GM21367 (cell line): ENCODE measurements around the gene CNTN5.

Source experiments
- ATAC-seq: cut with Tn5 transposase; IDR thresholded peaks from one replicate; pipeline ENCODE4 v1.9.1; 2021; ENCODE audit not compliant: unreplicated experiment

Gene CNTN5

DNA sequence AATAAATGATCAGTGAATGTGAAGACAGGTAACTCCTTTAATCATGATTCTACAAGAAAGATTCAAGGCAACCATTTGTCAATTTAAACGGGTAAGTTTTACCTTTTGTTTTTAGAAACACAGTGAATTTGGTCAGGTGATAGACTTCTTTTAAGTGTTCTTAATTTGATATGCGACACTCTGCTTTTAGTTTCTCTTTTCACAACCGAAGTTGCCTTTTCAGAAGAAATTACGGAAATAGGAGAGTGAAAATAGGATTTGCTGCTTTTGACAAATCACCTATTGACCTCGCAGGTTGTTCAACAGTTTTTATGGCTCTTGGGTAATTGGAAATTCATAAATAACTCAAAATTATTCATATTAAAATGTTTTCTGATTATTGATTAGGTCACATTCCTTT is 142.1 kb downstream of the CNTN5 start:
- no peak for ATAC-seq

DNA sequence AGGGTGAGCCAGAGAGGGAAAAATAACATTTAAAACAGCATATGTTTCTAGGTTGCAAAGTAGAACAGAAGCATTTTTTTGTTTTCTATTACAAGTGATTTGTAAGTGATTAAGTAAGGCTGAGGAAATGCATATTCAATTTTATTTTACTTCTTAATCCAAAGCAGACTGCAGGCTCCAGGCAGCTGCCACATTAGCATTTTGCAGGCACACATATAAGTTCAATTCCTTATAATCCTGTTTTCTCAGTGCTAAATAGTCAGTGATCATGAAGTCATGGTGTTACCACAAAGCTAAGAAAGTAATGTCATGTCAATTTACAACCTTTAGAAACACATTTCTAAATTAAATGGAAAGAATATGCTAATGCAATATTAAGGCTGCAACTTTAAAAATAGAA is 149.8 kb downstream of the CNTN5 start:
- no peak for ATAC-seq

DNA sequence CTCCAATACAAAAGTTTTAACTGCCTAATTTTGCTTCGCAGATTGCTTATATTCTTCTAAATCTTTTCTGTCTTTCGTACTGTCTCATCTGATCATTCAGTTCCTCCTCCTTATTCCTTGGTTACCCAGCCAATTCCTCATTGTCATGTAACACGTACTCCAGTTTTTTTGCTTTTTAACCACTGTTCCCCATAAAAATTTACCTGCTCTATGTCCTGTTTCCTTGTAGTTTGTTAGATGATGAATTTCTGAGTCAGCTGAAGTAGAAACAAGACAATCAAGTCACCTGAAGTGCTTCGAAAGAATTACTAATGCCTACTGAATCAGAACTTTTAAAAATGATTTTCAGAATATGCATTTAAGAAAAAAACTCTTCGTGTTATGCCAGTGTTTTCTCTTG is 150.6 kb downstream of the CNTN5 start:
- ATAC-seq: no peak

DNA sequence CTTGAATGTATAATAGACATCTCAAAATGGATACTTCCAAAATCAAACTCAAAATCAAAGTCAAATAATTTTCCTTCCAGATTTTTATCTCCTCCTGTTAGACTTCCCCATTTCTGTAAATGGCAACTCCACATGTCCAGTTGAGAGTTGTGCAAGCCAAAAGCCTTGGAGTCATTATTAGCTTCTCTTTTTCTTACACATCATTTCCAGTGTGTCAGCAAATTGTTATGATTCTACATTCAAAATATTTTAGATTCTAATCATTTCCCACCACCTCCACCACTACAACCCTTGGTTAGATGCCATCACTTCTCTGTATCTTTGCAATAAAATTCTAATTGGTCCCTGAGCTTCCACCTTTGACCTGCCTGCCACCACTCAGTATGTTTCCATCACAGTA is 155.7 kb downstream of the CNTN5 start:
- ATAC-seq: no peak

DNA sequence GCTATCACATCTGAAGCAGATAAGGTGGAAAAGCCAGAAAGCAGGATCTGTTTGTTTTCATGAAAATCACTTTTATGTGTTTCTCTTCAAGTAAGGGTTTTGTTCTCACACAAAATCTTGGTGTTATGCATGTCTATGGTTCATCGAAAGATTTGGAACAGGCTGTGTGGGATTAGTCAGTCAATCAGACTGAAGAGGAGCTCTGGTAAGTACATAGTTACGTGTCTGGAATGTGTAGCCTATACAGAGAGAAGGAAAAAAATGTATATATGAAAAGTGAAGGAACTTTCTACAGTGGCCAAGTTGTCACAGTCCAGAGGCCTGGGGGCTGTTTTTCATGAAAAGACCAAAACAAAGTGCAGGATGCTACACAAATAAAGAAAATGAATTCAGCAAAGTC is 156.7 kb downstream of the CNTN5 start:
- ATAC-seq: no peak

DNA sequence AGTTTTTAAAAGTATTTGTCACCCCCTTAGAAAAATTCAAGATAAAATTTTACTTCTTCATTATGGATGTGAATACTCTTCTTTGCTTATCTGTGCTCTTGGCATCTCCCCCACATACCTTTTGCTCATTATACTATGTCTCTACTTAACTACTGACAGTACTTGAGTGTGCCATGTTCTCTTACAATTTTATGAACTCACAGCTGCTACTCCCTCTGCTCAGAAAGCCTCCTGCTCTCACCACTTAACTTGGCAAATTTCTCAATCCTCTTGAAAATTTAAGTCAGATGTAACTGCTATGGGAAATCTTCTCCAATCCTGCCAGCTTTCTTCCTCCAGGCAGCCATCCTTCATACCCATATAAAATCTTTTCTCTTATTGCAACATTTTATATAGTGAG is 163.4 kb downstream of the CNTN5 start:
- ATAC-seq: no peak

DNA sequence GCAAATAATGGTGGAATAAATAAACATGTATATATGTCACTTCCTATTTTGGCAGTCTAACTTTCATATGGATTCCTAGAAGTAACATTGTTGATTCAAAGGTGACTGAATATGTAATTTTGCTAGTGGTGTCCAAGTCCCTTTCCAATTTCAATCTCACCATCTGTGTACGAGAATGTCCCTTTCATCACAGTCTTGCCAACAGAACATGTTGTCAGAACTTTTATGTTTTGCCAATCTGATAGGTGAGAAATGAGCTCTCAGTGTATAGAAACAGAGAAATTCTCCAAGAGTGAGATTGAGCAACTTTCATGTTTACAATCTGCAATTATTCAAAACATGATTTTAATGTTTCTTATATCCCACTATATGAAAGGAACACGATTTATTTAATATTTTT is 167.5 kb downstream of the CNTN5 start:
- no peak for ATAC-seq

DNA sequence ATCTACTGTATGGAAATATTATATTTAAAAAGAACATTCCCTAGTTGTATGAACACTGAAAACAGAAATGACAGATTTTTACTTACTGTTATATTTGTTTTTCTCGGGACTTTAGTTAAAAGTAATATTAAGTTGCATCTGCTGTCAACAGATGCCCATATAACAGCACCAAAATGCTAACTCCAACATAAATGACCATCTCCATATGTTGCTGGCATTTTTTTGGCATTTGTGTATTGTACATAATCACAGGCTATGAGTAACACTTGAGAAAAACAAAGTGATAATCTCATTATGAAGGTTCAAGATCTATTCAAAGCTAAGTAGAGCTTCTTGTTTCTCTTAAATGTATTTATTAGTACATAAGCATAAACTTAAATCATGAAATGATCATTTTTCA is 172.0 kb downstream of the CNTN5 start:
- ATAC-seq: no peak

DNA sequence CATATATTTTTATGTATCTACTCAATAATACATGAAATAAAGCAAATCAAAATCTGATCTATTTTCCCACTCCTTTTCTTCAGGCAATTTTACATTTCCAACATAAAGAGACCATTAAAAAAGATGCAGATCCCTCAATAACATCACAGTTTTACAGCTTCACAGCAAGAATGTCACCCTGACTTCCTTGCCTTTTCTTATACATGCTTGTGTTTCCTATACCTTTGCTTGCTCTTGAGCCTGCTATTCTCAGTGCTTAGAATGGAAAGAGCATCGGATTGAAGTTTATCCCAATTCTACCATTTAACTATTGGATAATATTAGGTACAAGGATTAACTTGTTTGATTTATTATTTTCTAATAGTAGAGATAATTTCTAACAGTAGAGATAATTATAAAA is 176.7 kb downstream of the CNTN5 start:
- no peak for ATAC-seq

DNA sequence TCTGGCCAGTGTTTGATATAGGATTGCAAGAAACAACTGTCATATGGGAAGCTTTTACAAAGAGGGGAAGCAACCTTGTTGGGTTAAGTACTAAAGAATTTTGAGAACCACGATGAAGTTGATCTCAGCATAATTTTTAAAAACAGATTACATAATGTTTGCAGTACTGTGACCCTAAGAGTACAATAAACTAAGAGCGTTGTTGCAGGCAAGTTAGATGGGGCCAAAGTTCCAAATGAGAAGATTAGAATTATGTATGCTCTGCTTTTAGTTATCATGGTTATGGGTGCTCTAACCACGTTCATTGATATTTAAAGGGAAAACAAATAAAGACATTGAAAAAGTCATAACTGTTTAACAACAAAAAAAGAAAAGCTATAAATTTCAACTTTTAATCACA is 177.5 kb downstream of the CNTN5 start:
- ATAC-seq: no peak

DNA sequence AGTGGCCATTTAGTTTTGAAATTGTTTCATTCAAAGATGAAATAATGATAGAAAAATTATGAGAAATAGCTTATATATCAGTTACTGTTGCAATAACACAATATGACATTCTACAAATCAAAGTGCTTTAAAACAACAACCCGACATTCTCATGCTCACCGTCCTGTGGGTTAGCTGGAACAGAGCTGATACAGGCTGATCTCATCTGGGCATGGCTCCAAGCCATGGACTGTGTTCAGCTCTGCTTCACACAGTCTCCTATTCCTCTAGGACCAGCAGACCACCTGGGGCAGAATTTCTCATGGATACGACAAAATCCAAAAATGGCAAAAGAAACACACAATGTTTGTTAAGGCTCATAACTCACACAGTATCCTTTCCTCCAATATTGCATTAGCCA is 178.6 kb downstream of the CNTN5 start:
- ATAC-seq: no peak

DNA sequence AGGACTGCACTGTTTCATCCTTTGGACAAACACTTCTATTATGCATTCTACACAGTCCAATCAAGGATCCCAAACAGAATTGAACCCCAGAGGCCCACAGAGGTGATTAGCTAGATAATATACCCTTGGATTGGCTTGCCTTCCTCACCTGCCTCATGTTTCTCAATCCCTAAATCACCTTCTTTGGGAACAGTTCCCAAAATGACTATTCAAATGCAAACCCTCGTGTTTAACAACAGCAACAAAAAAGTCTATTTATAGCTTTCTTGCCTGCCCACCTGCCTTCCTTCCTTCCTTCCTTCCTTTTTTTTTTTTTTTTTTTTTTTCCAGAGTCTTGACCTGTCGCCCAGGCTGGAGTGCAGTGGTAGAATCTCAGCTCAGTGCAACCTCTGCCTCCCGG is 180.0 kb downstream of the CNTN5 start:
- no peak for ATAC-seq

DNA sequence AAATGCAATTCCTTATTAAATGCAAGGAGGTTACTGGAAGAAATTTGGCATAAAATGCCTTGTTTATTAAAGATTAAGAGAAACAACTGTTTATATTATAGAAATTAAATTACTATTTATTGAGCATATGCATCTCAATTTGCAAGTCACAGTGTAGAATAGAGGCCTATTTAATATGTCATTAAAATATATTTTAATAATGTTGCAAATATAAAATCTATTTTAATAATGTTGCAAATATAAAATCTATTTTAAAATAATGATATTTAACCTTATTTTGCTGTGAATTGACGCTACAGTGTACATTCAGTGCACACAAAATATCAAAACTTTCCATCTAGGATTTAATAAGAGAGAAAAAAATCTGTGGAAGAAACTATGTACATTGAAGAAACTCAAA is 188.1 kb downstream of the CNTN5 start:
- no peak for ATAC-seq

DNA sequence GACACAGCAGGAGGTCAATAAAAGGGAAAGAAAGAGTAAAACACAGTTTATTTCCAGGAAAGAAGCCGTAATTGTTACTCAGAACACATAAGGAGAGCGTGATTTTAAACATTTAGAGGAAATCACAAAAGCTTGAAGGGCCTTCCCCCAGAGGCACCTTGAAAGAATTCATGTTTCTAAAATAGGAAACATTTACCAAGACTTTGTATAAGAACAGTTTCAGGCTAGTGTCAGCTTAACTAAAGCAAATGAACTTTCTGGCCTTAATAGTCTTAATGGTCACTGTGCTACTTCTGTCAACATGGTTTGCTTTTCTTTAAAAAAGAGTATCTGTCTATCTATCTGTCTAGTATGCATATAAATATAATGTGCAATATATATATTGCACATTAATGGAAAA is 208.8 kb downstream of the CNTN5 start:
- no peak for ATAC-seq

DNA sequence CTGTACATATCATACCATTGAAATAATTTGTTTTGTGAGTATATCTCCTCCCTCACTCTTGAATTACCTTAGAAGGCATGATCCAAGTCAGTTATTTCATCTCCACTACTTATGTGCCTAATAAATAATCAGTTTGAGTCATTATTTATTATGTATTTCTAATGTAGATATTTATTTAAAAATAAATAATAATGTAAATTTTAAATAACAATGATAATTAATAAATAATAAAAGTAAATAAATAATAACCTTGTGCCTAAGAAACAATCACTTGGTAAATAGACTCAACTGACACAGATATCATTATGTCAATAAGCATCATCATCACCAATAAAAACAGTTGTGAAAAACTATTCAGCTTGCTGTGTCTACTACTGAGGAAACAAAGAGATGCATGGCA is 213.8 kb downstream of the CNTN5 start:
- no peak for ATAC-seq

DNA sequence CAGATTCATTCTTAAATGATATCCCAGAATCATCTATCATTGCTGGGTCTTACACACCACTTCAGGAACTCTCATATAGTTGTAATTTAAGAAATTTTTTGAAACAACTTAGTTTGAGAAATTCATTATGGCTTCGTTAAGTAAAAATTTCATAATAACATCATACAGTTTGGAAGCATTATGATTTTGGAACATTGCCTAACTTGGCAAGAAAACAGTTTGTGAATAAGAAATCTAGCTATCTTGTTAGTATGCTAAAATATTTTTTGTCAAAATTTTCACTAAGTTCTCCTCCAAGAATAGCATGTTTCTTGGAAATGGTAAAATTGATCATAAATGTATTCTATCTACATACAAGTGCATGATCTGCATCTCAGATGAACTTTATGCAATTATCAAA is 217.7 kb downstream of the CNTN5 start:
- ATAC-seq: no peak

DNA sequence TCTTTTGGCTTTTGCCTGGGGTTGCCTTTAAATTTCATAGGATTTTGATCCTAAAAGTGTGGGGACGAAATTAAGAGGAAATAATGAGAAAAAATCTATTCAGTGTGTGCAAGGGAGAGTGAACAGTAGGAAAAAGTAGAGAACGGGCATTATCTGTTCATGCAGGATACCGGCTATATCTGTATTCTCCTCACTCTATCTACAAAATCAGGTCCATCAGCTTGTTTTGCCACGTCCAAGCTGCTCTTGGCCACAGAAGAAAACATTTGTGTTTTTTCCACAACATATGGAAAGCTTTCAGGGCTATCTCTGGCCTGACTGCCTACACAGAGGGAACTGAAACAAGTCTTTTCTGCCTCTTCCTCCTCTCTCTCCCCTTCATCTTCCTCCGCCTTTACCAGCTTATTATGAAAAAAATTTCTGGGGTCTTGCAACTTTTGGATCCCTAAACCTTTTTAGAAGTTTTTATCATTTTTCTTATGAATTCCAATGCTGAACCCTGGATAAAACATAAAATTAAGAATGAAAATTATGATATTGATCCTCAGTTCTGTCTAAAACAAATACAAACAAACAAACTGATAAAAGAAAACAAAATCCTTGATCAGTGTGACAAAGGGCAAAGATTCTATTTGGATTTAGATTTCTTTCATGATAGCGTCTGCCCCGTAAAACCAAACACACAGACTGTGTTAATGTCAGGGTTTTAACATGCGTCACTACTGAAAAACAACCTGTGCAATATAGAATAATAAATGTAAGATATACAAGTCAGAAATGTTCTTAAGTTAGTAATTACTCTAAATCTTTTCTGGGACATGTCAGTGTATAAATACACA is 219.7 kb downstream of the CNTN5 start:
- ATAC-seq: no peak

DNA sequence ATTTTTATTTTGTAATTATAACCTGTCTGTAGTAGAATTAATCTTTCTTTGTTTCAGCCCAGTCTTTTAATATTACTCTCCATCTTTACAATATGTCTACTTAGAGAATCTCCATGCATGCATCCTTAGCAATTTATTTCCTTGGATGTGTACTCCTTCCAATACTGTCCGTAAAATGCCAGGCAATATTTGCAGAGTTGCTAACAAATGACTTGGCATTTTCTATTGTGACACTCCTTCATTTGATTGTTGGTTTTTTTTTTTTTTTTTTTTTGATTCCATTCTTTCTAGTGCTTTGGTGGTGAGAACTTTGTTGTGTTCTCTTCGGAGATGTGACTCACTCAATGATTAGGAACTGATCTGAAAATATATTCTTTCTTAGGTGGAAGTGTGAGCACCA is 220.3 kb downstream of the CNTN5 start:
- no peak for ATAC-seq

DNA sequence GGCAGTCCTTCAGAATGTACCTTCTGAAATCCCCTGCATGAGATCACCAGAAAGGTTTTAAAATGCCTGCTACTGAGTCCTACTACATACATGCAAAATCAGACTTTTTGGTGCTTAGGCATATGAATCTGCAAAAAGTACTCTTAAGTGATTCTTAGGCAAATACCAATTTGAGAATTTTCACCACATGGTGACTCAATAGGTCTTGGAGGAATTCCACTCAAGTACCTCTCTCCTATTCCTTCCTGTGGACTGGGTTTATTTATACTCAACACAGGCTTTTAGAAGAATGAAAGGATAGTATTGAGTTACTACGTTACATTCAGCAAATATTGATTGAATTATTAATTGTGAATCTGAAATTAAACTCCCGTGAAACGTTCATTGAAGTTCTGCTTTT is 223.9 kb downstream of the CNTN5 start:
- ATAC-seq: no peak

DNA sequence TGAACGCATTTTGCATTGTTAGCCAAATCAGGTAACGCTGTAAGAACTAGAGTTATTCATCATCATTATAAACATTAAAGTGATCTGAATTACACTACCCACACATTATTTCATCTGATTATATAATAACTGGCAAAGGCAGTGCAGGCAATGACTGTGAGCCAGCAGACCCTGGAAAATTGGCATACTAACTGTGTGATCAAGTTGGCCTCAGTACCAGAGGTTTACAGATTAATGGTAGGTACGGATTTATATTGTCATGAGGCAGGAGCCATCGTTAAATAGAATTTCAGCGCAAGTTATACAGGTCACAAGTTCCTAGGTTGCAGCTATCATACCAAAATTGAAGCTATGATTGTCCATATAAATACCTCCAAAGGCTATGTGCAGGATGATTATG is 225.4 kb downstream of the CNTN5 start:
- ATAC-seq: no peak

DNA sequence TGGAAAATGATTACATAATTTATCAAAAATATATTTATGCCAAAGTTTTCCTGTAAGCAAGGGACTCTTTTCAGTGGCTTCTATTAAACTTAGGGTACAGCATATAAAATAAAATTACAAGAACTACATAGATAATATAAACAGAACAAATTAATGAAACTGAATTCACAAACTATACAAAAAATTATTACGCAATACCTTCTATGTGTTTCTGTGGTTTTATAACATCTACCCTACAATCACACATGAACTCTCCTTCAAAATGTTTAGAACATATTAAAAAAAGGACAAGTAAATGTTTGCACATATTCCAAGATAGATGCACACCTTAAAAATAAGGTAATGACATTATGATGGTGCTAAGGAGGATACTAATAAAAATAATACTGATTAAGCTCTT is 235.9 kb downstream of the CNTN5 start:
- no peak for ATAC-seq

DNA sequence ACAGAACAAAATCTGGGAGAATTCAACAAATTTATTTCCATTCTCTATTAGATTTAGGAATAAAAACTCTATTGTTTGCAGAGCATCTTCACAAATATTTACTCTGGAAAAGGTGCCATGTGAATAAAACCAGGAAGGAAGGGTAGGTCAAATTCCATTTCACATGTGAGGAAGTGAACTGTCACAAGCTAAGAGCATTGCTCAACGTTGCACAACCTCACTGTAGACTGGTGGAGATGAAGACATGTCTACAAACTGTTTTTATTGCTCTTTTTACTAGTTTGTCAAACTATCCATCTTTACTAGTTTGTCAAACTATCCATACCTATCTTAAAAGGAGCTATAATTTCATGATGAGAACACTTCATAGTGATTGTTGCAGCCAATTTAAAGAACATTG is 236.4 kb downstream of the CNTN5 start:
- no peak for ATAC-seq

DNA sequence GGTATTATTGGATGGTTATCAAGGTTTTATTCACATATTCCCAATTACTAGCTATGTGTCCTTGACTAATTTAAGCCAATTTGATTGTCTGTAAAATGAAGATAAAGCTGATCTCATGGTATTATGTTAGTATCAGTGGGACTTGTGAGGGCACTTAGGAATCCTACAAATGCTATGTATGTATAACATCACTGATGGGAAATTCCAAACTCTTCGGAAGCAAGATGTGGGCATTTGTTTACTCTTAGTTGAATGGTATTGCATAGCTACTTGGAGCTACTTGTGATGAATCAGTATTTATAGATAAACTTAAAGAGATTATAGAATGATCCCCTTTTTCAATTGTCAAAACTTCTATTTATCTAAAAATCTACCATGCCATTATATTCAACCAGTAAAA is 239.9 kb downstream of the CNTN5 start:
- ATAC-seq: no peak
